HG02642 (cell line): ENCODE results near the gene ESPNL.
"Not testable (repeated sequence)": the region's sequence is repeated elsewhere in the genome, so short reads cannot be mapped to it uniquely, and the experiment has no call there.

Experiments used
- ATAC-seq: cut with Tn5 transposase; IDR thresholded peaks from one replicate; pipeline ENCODE4 v1.9.1; 2021; ENCODE audit warnings: mild to moderate bottlenecking; ENCODE audit not compliant: unreplicated experiment, poor library complexity

ESPNL gene

DNA sequence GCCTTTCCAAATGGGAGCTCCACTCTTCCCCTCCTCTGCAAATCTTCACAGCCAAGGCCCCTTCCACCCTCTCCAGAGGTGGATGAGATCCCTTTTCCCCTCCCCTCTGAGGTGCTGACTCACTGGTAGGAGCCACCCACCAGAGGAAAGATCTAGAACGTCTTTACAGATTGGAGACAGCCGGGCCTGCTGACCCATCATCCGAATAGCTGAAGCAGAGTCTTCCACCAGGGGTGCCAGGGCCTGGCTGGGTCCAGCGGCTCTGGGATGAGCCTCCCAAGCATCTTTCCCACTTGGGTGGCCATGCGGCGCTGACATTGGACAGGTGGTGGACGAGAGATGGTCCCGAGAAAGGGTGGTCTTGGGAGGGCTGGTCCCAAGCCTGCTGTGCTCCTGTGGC, 67.6 kb downstream of the ESPNL start:
- ATAC-seq = no peak

DNA sequence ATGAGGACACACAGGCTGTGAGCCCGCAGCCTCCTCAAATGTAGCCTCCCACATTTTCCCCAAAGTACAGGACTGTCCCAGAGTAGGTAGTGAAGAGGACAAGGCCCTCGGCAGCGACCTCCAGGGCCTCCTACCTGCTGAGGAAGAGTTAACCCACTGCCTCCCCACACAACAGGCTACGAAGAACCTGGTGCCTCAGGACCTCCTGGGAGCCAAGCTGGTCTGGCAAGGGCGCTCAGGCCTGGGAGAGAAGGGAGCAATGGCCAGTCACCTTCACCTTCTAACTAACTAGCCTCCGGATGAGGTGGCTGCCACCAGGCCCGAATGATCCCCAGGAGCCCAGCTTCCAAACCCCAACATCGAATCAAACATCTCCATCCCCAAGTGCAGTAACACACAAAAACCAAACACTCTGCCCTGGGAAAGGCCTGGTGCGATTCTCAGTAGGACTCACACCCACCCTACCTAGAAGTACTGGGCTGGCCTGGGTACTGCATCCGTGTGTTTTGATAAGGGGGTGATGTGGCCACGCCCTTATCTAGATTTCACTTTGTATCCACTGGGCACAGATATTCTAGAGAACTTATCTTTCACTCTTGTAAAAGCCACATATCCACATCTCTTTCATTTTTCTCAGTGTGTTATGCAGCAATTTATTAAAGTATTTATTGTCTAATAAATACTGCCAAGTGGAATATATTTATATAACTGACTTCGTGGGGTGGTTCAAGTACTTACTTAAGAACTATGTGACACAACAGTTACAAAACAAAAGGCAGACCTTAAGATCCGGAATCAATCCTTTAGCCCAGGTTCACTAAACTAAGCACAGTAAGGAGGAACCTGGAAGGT, 68.3 kb downstream of the ESPNL start:
- no peak for ATAC-seq

DNA sequence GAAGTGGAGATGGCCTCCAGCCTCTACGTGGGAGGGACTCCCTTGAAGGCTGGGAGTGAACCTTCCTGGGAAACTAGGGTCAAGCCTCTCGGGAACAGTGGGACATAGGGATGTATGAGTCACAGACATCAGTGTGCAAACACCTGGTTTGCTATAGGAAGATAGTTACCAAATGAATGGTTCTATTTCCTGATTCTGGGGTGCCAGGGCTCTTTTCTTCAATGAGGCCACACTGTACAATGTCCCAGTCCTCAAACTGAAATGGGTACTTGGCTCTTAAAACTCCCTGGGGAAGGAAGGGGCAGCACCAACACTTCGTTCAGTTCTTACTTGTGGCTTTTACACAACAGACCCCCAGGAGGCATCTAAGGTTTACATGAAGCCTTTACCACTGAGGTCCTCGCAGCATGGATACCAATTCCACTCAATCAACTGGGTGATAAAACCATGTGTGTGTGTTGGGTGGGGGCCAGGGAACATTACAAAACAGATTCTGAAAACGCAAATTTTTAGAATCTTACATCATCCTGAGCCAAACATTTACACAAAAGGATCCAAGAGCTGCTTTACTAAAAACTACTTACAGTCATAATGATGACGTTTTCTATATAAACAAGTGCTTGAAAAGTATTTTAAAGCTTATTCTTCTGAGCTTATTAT, 69.0 kb downstream of the ESPNL start:
- ATAC-seq = no peak

DNA sequence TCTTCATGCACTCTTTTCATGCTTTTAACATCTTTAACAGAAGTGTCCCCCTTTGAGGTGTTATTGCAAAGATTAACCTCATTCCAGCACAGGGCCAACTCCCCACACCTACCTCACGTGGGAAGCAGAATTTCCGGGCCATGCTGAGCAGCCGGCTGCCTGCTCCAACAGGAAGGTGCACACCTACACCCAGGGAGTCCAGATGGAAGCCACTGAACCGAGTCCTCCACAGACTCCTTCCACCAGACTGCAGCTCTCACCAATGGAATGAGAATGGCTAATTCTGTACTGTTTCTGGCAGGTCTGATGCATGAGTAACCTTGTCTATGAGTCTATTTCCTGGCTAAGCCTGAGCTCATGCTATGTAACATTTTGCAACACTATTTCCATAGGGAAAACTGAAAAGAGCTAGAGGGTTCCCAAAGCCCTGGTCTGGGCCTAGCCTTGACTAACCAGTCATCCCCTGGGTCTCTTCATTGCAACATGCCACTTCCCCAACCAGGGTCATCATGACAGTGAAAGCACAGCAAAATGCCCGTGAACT, 69.6 kb downstream of the ESPNL start:
- ATAC-seq = no peak

DNA sequence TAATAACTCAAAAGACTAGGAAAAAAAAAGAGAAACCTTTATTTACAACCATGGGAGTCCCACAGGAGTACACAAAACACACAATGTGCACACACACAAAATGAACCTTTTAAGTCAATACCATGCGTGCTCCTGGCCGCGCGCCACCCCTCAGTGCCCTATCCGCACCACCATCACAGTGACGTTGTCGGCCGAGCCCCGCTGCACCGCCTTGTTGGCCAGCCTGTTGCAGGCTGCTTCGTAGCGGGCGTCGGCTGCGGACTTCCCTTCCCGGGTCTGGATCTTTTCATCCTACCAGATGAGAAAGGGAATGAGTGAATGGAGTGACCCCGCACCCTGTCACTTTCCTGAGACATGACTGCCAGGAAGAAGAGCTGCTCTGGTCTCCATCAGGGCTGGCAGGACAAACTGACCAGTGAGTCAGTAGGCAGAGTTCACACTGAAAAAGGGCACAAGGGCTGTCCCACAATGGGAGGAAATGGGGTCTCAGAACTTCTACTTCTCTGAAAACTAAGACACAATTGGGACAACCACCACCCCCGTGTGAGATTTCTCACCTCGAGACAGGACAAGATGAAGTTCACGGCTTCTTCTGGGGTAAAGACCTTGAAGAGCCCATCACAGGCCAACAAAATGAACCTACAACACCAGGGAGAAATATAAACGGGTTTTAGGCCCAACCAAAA, 70.4 kb downstream of the ESPNL start:
- no peak for ATAC-seq

DNA sequence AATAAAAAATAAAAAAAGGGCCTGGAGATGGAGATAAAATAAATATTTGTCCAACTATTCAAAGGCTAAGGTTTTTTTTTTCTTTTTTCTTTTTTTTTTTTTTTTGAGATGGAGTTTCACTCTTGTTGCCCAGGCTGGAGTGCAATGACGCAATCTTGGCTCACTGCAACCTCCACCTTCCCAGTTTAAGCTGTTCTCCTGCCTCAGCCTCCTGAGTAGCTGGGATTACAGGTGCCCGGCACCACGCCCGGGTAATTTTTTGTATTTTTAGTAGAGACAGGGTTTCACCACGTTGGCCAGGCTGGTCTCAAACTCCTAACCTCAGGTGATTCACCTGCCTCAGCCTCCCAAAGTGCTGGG, 70.9 kb downstream of the ESPNL start:
- not testable (repeated sequence) for ATAC-seq

DNA sequence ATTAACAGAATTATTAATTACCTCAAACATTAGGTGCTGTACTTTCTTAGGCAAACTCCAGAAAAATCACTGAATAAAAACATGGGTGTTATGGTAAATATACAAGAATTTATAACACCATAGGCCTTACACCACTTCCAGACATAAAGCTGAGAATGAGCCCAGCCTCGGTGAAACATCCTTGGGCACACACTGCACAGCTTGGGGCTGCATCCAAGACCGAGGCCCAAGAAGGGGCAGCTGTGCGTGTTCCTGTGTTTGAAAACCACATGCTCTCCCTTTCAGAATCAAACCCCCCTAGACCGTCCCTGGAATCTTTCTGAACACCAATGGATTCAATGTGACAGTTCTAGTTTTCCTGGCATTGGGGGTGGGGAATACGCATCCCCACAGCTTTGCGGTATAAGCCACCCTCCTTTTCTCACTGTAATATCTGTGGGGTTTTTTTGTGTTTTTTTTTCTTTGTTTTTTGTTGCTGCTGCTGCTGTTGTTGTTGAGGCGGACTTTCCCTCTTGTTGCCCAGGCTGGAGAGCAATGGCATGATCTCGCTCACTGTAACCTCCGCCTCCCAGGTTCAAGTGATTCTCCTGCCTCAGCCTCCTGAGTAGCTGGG, 71.5 kb downstream of the ESPNL start:
- ATAC-seq = no peak

DNA sequence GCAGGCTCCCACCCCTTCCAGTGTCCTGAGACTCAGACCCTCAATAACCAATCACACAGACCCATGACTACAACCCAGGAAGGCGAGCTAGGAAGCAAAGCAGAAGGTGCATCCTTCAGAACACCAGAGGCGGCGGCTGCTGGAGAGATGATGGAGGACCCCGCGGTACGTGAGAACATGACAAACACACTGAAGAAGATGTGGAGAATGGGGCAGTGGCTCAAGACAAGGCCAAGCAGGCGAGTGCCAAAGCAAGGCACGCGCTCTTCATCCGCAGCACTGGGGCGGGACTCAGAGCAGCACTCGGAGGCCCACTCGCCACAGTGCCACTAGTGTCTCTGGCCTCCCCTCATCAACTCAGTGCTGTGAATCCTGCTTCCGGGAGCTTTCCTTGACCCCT, 72.3 kb downstream of the ESPNL start:
- no peak for ATAC-seq

DNA sequence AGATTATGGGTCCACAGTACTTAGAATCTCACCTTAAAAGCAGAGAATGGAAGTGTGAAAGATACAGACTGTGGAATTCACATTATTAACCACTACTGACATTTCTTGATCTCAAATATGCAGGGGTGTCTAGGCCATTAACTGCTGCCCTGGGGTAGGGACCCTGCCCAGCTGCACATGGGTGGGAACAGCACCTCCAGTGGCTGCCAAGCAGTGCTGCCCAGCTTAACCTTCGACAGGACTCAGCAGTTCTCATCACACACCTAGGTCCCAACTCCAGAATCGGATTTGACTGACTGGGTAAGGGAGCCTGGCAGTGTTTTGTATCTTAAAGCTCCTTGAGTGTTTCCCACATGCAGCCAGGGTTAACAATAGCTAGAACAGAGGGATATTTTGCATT, 73.6 kb downstream of the ESPNL start:
- ATAC-seq = no peak

DNA sequence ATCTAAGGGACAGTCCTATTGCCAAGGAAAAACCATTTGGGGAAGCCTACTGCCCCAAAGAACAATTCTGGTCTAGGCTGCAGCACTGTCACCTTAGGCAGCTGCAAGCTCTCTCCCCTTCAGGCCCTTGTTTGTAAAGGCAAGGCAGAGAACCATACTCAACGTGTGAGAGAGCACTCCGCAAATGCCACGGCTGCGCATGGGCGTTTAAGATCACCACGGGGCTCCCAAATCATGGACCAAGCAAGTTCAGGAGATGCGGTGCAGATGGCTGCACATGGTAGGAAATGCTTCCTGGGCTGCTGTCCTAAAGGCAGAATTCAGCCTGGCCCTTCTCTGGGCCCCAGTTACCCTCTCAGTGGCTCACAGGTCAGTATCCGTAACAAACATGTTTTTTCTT, 74.2 kb downstream of the ESPNL start:
- no peak for ATAC-seq

DNA sequence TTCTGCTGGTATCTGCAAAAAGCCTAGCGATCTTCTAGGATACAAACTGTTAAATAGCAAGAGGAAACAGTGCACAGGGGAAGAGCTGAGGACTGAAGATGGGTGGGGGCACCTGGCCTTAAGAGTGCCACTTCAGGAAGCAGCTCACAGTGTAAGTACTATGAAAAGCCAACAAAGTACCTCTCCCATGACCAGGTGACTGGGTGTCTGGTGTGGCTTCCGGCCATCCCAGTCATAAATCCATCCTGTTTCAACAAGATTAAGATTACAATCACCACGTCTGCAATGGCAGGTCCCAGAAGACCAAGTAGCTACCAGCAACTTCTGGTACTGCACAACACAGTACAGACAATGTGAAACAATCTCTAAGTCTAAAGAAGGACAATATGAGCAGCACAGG, 74.6 kb downstream of the ESPNL start:
- ATAC-seq = no peak

DNA sequence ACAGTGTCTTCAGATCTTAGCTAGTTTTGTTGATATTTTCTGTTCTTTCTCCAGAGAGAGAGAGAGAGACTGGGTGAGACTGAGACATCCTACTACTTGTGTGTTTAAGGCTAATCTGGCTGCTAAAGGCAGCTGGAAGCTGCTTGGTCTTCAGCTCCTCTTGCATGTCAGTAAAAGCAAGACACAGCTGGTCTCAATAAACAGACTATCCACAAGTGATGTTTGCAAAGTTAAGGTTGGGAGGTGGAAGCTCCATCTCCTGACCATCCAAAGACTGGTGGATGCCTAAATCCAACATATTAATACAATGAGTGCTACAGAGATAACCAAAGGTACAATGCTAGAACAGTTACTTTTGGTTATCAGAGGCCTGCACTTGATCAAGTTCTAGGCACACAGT, 76.5 kb downstream of the ESPNL start:
- no peak for ATAC-seq

DNA sequence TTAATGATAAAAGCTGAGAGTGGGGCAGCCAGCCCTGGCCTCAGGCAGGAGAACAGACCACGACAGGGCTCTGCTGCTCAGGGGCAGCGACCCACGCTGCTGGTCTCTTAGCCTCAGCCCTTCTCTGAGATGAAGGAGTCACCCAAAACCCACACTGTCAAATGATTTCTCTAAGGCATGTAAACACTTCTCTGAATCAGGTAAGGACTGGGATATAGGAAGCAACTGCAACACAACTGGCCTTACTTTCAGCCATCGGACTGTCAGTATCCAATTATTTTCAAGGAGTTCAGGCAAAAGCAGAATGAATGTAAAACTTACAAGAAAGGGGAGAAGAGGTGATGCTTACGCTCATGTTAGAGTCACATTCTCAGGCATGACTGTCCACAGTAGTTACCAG, 80.4 kb downstream of the ESPNL start:
- no peak for ATAC-seq

DNA sequence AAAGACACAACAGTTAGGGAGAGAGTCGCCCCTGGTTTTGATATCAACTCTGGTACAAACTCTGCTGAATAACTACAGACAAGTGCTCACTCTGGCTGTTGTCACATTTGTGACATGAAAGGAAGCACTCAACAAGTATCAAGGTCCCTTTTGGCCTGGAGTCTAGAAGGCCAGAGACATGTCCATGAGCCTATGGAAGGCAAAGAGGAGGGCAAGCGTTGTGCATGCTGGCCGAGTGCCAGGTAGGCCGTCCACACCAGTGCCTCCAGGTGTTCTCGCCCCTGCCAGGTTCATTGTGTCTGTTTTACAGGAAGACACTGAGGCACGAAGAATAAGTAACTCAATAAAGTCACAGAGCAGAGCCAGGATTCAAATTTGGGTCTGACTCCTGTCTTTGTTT, 82.2 kb downstream of the ESPNL start:
- no peak for ATAC-seq
